DND-41 (cell line): ENCODE data around the gene ATP12A.

Experiments used
- ATAC-seq: fragments of 200-7000 bp; cut with Tn5 transposase; 3 replicates; pipeline ENCODE4 v1.9.1; 2021; ENCODE audit warnings: low read depth; ENCODE audit not compliant: insufficient read depth
- DNase-seq: peaks from one replicate; pipeline ENCODE4 v3.0.0-alpha.2; 2020
- H2AFZ ChIP-seq: 2 replicates; pipeline ENCODE4 v1.6.0; 2012; ENCODE audit warnings: low read depth, low read length
- H3K27ac ChIP-seq: 2 replicates; pipeline ENCODE4 v1.5.1; 2012; ENCODE audit warnings: low read length, inconsistent platforms
- H3K27me3 ChIP-seq: fragments of 200-600 bp; sonication (generic); 2 replicates; pipeline ENCODE4 v1.6.0; 2012; ENCODE audit warnings: low read length, mild to moderate bottlenecking, inconsistent platforms; ENCODE audit not compliant: insufficient read depth, poor library complexity
- H3K36me3 ChIP-seq: 2 replicates; pipeline ENCODE4 v1.5.1; 2012; ENCODE audit warnings: low read length, inconsistent platforms; ENCODE audit not compliant: insufficient read depth
- H3K4me1 ChIP-seq: 2 replicates; pipeline ENCODE4 v1.5.1; 2012; ENCODE audit warnings: mild to moderate bottlenecking, low read length; ENCODE audit not compliant: insufficient read depth
- H3K4me2 ChIP-seq: 2 replicates; pipeline ENCODE4 v1.6.0; 2012; ENCODE audit warnings: mild to moderate bottlenecking, moderate library complexity, low read length, inconsistent platforms; ENCODE audit not compliant: insufficient read depth
- H3K4me3 ChIP-seq, 2 experiments: fragments of 200-600 bp in 1 of 2; shearing (Covaris generic) in 1 of 2; 2 replicates each; pipeline ENCODE4 v1.5.1; 2012 to 2016; ENCODE audit warnings: inconsistent platforms in 2 of 2, low read length in 2 of 2, mild to moderate bottlenecking in 2 of 2, low read depth in 1 of 2, moderate library complexity in 1 of 2
- H3K79me2 ChIP-seq: 2 replicates; pipeline ENCODE4 v1.6.0; 2012; ENCODE audit warnings: low read length, inconsistent platforms; ENCODE audit not compliant: insufficient read depth
- H3K9ac ChIP-seq: 2 replicates; pipeline ENCODE4 v1.6.0; 2012; ENCODE audit warnings: low read depth, mild to moderate bottlenecking, inconsistent platforms, low read length, moderate library complexity
- H3K9me3 ChIP-seq: 2 replicates; pipeline ENCODE4 v1.5.1; 2012; ENCODE audit warnings: low read length, moderate library complexity, mild to moderate bottlenecking, inconsistent platforms; ENCODE audit not compliant: insufficient read depth, severe bottlenecking
- H4K20me1 ChIP-seq: 2 replicates; pipeline ENCODE4 v1.6.0; 2012; ENCODE audit warnings: low read length; ENCODE audit not compliant: insufficient read depth
- CTCF ChIP-seq: IDR thresholded peaks from 2 replicates; pipeline ENCODE4 v1.5.1; 2012; ENCODE audit warnings: borderline replicate concordance, low read length, moderate library complexity, mild to moderate bottlenecking; ENCODE audit not compliant: poor library complexity, severe bottlenecking; ENCODE audit errors: extremely low read depth
- EZH2 ChIP-seq: IDR thresholded peaks from 3 replicates; pipeline ENCODE4 v1.6.1; 2012; ENCODE audit warnings: borderline replicate concordance, low read depth, mild to moderate bottlenecking, moderate library complexity, low read length, inconsistent platforms; ENCODE audit not compliant: severe bottlenecking

Gene ATP12A

DNA sequence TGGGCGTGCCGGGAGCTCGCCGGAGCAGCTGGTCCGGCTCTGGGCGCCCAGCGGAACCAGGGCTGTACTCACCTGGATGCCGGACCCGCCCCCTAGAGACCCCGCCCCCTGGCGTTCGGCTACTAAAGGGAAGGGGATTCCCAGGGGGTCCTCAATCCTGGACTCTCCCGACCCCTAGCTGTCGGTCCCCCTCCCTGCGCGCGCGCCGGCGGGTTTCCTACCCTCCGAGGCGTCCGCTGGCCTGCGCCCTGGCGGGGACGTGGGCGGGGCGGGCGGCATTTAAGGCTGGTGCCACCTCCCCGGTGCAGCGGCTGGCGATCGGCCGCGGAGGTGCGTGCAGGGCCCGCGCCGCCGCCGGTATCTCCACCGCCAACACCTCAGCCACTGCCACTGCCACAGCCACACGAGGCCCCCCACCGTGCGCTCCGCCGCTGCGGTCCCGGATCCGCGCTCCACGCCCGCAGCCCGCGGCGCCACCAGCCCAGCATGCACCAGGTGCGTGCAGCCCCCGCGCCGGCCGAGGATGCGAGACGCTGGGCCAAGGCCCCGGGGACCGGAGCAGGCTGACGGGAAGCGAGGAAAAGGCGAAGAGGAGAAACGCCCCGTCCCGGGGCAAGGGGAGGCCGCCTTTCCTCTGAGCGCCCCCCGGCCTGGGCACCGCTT lies at the start of gene ATP12A:
ATP12A (plus strand) TSS at position 151 of the 663 bp plus-strand sequence; CDS start at position 487, 336 bp downstream.
- Histone ChIP-seq H3K4me1 (peaks cover 17% of the 10 kb centered on the region), H3K9ac (no peak within 1 kb of the TSS), H3K27me3 (peaks cover 14% of the 10 kb centered on the region), H3K27ac (no peak within 1 kb of the TSS), H3K4me3 (no peak within 1 kb of the TSS), H4K20me1 (peaks cover 20% of the 10 kb centered on the region), H3K4me2 (no peak within 1 kb of the TSS), H3K9me3 (no peaks in the 10 kb centered on the region), H3K36me3 (no peaks in the 10 kb centered on the region), H2AFZ (no peak within 1 kb of the TSS), H3K79me2 (no peaks in the 10 kb centered on the region)
- ATAC-seq (no peak), DNase-seq (no peak)
- TF ChIP-seq EZH2 (no peak), CTCF (no peak)

- TF ChIP-seq CTCF (no peak), EZH2 (no peak)
- H3K79me2 ChIP-seq: no peaks in the 10 kb centered on the region
- DNase-seq (no peak), ATAC-seq (no peak)
- no peaks in the 10 kb centered on the region for H3K27me3 ChIP-seq
- no peaks in the 10 kb centered on the region for H3K36me3 ChIP-seq
- H3K4me1 ChIP-seq: no peaks in the 10 kb centered on the region
- no peaks in the 10 kb centered on the region for H4K20me1 ChIP-seq
- no peak overlapping the region for H3K27ac ChIP-seq
- H2AFZ ChIP-seq: no peak overlapping the region
- H3K9ac ChIP-seq: no peak overlapping the region
- H3K4me3 ChIP-seq: no peak overlapping the region
- H3K4me2 ChIP-seq: no peak overlapping the region
- no peaks in the 10 kb centered on the region for H3K9me3 ChIP-seq
These were observed 49.2 kb upstream of the ATP12A start for GRCh38 chr13:24630851-24631620.

DNA sequence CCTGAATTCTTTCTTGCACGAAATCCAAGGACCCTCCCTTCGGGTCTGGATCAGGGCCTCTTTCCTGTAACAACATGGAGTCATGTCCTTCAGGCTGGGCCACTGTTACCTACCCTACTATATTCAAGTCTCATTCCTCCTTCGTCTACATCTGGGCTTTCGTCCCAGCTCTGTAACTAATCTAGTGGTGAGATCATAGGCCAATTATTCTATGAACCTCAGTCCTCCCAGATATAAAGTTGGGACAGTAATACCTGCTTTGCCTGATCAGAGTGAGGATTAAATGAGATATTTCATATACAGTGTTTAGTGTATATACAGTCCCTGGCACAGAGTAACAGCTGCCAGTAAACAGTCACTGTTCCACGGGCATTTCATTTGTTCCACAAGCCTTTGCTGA lies 48.3 kb upstream of the ATP12A start:
- Histone ChIP-seq H4K20me1 (no peaks in the 10 kb centered on the region), H3K36me3 (no peaks in the 10 kb centered on the region), H3K4me1 (no peaks in the 10 kb centered on the region), H2AFZ (no peak overlapping the region), H3K4me3 (no peak overlapping the region), H3K9me3 (no peaks in the 10 kb centered on the region), H3K27me3 (no peaks in the 10 kb centered on the region), H3K4me2 (no peak overlapping the region), H3K79me2 (no peaks in the 10 kb centered on the region), H3K27ac (no peak overlapping the region), H3K9ac (no peak overlapping the region)
- no peak for DNase-seq
- ATAC-seq: no peak
- no peak for TF ChIP-seq CTCF
- TF ChIP-seq EZH2: no peak
